LNCaP clone FGC (cell line): ENCODE results near the gene GDF15.

Experiments used
- DNase-seq: peaks from one replicate; pipeline ENCODE4 v3.0.0-alpha.2; 2011; ENCODE audit warnings: low read depth
- H3K4me3 ChIP-seq: 2 replicates; pipeline ENCODE4 v1.5.1; 2011; ENCODE audit warnings: mild to moderate bottlenecking, low read depth, low read length, control low read depth
- CTCF ChIP-seq: IDR thresholded peaks from 2 replicates; pipeline ENCODE4 v1.5.1; 2012; ENCODE audit warnings: mild to moderate bottlenecking; ENCODE audit not compliant: control insufficient read depth, insufficient read depth; ENCODE audit errors: extremely low read depth

The GDF15 gene

GRCh38 chr19:18406749-18407148 lies 20.8 kb downstream of the GDF15 start:
- no peak for DNase-seq
- TF ChIP-seq CTCF: no peak
- no peak overlapping the region for H3K4me3 ChIP-seq

GRCh38 chr19:18408053-18408476 lies 22.1 kb downstream of the GDF15 start:
- DNase-seq: no peak
- TF ChIP-seq CTCF: no peak
- no peak overlapping the region for H3K4me3 ChIP-seq

GRCh38 chr19:18412610-18413239 lies 26.8 kb downstream of the GDF15 start:
- H3K4me3 ChIP-seq: no peak overlapping the region
- no peak for DNase-seq
- no peak for TF ChIP-seq CTCF

- TF ChIP-seq CTCF: no peak
Measured at GRCh38 chr19:18414504-18415177, 28.7 kb downstream of the GDF15 start.

GRCh38 chr19:18415178-18415867 lies 29.4 kb downstream of the GDF15 start:
- TF ChIP-seq CTCF: no peak
- no peak overlapping the region for H3K4me3 ChIP-seq
- DNase-seq: no peak

More at GRCh38 chr19:18414504-18415177, 28.7 kb downstream of the GDF15 start:
- no peak overlapping the region for H3K4me3 ChIP-seq
- no peak for DNase-seq

GRCh38 chr19:18416778-18417249 lies 30.9 kb downstream of the GDF15 start:
- H3K4me3 ChIP-seq: no peak overlapping the region
- no peak for DNase-seq
- no peak for TF ChIP-seq CTCF
